ENCODE data around the gene MNX1. TPM values are rescaled to one million over a fixed set of nuclear protein-coding genes. Genes with fewer than 3 reads are reported as not detected.

MNX1 gene
- total RNA-seq, 4 donors from 2014 or later: not detected

- TF ChIP-seq POLR2A (IDR thresholded peaks at IDR 0.05) (no peak), CTCF (IDR thresholded peaks at IDR 0.05) (no peak), EP300 (IDR thresholded peaks at IDR 0.05) (no peak)
- Histone ChIP-seq H3K9me3 (no peaks in the 10 kb centered on the region), H3K36me3 (no peaks in the 10 kb centered on the region), H3K27me3 (peaks cover 2 to 91% of the 10 kb centered on the region in 2 donors), H3K4me1 (peaks cover 0 to 56% (median 5%) of the 10 kb centered on the region in 4 donors), H3K27ac (peak overlapping the region in 1 of 4 donors; percentile 59), H3K4me3 (peak overlapping the region in 1 of 4 donors; percentile 21)
- no peak for DNase-seq (ENCODE audit: low spot score in 2 of 2)
- WGBS, 2 donors: 5 to 6% methylated on average over 30 to 32 of the region's 35 CpGs
Measured at GRCh38 chr7:157008206-157009169, 2.0 kb downstream of the MNX1 start.

- no peak for DNase-seq (ENCODE audit: low spot score in 2 of 2)
- Histone ChIP-seq H3K4me3 (no peak overlapping the region), H3K27me3 (peaks cover 2 to 91% of the 10 kb centered on the region in 2 donors), H3K27ac (peak overlapping the region in 1 of 4 donors; percentile 59), H3K4me1 (peaks cover 0 to 64% (median 11%) of the 10 kb centered on the region in 4 donors), H3K9me3 (no peaks in the 10 kb centered on the region), H3K36me3 (no peaks in the 10 kb centered on the region)
- 13 to 14% methylated on average over 18 of the region's 18 CpGs for WGBS, 2 donors
- TF ChIP-seq CTCF (IDR thresholded peaks at IDR 0.05) (no peak), EP300 (IDR thresholded peaks at IDR 0.05) (no peak), POLR2A (IDR thresholded peaks at IDR 0.05) (no peak)
Measured at GRCh38 chr7:157007470-157008066, 2.9 kb downstream of the MNX1 start.

- WGBS, 2 donors: 13 to 15% methylated on average over 7 of the region's 7 CpGs
- TF ChIP-seq CTCF (IDR thresholded peaks at IDR 0.05): no peak
- TF ChIP-seq POLR2A (IDR thresholded peaks at IDR 0.05): no peak
- no peak for TF ChIP-seq EP300 (IDR thresholded peaks at IDR 0.05)
- Histone ChIP-seq H3K9me3 (no peaks in the 10 kb centered on the region), H3K27ac (peak overlapping the region in 1 of 4 donors; percentile 27), H3K4me3 (no peak overlapping the region), H3K36me3 (no peaks in the 10 kb centered on the region), H3K4me1 (peaks cover 0 to 70% (median 14%) of the 10 kb centered on the region in 4 donors), H3K27me3 (peaks cover 2 to 91% of the 10 kb centered on the region in 2 donors)
- DNase-seq (ENCODE audit: low spot score in 2 of 2): no peak
Measured at GRCh38 chr7:157006829-157007469, 3.5 kb downstream of the MNX1 start.

GRCh38 chr7:157006205-157006747, 4.2 kb downstream of the MNX1 start:
- Histone ChIP-seq H3K36me3 (no peaks in the 10 kb centered on the region), H3K4me1 (peaks cover 0 to 63% (median 13%) of the 10 kb centered on the region in 4 donors), H3K27ac (no peak overlapping the region), H3K9me3 (no peaks in the 10 kb centered on the region), H3K27me3 (peaks cover 2 to 91% of the 10 kb centered on the region in 2 donors), H3K4me3 (no peak overlapping the region)
- TF ChIP-seq CTCF (IDR thresholded peaks at IDR 0.05): no peak
- DNase-seq (ENCODE audit: low spot score in 2 of 2): no peak
- 9 to 11% methylated on average over 15 to 32 of the region's 39 CpGs for WGBS, 2 donors

Measured in tibial nerve (tissue), 4 donors.